HG02840 (cell line): ENCODE results near the gene NEDD9.

Experiments
- ATAC-seq: cut with Tn5 transposase; IDR thresholded peaks from one replicate; pipeline ENCODE4 v1.9.1; 2021; ENCODE audit warnings: mild to moderate bottlenecking, moderate library complexity, moderate number of reproducible peaks; ENCODE audit not compliant: unreplicated experiment, low FRiP score

NEDD9 gene

DNA sequence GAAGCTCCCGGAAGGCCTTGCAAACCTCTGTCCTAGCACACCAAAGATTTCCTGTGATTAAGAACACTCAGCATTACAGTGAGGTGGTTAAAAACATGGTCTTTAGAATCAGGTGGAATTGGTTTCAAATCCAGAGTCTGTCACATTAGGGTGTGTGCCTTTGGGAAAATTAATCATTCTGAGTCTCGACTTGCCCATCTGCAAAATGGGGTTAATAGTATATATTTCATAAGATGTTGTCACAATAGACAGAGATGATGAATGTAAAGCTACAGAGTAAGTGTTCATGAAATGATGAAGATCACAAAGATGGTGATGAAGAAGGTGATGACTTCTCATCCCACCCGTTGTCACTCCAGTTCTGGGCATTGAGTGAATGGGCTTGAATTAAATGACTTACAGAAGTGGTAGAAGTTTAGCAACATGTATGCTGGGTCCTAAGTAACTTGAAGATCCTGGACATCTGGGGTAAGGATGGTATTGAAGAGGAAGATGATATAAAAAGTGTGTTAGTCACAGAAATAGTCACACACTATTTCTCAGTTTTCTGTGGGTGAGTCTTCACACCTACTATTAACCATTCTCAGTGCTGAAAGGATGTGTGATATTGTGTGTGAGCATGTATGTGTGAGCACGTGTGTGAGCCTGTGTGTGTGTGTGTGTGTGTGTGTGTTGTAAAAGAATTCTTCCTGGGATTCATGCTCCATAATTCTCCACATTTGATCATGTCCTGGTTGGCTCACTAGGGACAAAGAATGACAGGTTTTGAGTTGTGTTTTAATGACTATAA lies 28.0 kb upstream of the NEDD9 start:
- ATAC-seq = no peak

DNA sequence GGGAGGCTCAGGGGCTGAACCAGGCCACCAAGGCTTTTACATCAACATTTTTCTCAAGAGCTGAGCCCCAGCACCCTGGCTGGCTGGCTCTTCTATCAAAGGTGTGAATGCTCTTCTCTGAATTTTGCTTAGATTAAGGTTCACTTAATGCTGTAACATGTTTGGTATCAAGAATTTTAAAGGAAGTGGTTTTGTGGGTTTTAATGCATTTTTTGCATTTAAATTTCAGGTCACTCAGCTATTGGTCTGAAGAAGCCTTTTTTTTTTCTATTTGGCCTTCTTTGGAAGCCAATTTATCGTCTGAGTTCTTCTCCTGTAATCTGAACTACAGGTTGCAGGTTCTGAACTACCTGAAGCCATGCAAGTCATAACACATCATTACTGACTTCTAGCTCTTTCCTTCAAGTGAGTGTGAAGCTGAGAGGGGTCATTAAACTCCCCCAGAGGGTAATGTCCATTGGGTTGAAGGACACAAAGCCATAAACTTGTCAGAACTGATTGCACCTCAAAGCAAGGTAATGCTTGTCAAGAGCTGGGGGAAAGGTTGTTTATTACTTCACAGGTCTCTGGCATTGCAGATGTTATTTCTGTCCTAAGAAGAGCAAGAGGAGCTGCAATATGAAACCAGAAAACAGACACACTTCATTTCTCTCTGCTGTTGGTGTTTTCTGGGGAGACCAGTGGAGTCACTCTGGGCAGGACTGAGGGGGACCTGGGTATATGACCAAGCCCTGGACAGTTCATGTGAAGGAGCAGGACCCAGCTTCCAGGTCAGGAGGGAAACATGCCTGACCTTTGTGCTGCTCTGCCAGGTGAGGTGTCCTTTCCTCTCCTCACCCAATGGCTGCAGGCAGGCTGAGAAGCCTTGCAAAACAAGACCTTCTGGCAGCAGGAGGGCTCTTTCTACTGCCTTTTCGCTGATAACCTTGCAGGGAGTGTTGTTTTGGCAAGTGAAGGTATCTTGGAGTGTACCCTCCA lies 26.1 kb upstream of the NEDD9 start:
- ATAC-seq = no peak

- no peak for ATAC-seq
Measured at GRCh38 chr6:11255610-11256009, 23.1 kb upstream of the NEDD9 start.

DNA sequence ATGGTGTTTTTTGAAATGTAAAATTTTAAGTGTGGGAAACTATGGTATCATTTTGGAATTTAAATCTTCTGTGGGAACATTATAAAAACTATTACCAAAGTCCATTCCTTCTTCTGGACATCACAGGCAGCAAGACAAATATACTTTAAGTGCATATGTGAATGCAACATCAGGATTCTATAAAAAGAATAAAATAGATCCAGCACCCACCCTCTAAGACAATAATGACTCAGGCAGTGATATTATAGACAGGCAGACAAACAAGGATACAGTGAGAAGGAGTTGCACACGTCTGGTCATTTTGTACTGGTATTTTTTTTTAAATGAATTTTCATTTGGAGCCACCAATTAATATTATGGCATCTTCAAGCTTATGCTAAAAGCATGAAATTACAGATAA lies 21.1 kb upstream of the NEDD9 start:
- no peak for ATAC-seq

GRCh38 chr6:11251553-11252360 lies 19.3 kb upstream of the NEDD9 start:
- no peak for ATAC-seq

GRCh38 chr6:11250108-11250507 lies 17.6 kb upstream of the NEDD9 start:
- no peak for ATAC-seq

- no peak for ATAC-seq
Measured at GRCh38 chr6:11248974-11249761, 16.7 kb upstream of the NEDD9 start.

GRCh38 chr6:11246722-11247121 lies 14.3 kb upstream of the NEDD9 start:
- ATAC-seq = no peak

- ATAC-seq = no peak
Measured at GRCh38 chr6:11245381-11246256, 13.2 kb upstream of the NEDD9 start.

- no peak for ATAC-seq
Measured at GRCh38 chr6:11244387-11245126, 12.1 kb upstream of the NEDD9 start.

DNA sequence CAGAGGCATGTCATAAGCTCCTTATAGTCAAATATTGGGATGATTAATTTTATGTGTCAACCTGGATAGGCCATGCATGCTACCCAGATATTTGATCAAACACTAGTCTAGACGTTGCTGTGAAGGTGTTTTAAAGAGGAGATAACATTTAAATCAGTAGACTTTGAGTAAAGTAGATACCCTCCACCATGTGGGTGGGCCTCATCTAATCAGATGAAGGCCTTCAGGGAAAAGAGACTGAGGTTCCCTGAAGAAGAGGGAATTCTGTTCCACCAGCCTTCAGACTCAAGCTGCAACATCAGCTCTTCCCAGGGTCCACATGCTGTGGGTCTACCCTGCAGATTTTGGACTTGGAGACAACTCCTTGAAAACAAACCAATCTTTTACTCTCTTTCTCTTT lies 11.4 kb upstream of the NEDD9 start:
- no peak for ATAC-seq

GRCh38 chr6:11242711-11243110 lies 10.2 kb upstream of the NEDD9 start:
- ATAC-seq = no peak

DNA sequence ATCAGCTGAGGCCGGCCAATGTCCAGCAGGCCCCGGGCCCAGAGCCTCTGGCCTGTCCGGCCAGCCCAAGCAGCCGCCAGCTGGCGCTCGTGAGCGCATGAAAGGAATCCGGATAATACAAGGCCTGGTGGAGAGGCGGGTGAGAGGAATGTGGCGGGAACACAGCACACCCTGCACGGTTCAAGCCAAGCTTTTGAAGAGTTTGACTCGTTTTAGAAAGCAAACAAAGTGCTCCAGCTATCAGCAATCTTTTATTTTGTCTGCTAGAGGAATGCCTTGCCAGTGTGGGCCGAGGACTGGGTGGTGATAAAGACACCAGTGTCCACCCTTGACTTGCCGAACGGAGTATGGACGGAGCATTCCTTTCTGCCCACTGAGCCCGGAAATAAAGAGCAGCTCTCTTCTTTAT lies 9.3 kb upstream of the NEDD9 start:
- ATAC-seq = no peak

GRCh38 chr6:11241154-11241792 lies 8.8 kb upstream of the NEDD9 start:
- ATAC-seq = no peak

DNA sequence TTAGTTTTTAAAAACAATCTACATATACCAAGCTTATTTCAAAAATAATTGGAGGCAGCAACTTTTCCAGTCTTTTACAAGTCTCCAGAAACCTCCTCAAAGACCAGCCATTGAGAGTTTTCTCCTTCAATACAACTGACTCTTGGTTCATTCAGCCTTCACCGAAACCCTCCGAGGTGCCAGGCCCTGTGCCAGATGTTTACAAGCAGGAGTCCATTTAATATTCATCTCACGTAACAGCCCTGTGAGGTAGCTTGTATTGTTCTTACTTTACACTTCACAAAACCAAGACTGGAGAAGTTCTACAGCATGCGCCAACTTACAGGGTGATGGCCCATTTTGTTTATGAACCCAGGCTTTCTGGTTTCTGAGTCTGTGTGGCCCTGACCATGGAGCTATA lies 5.5 kb upstream of the NEDD9 start:
- no peak for ATAC-seq

DNA sequence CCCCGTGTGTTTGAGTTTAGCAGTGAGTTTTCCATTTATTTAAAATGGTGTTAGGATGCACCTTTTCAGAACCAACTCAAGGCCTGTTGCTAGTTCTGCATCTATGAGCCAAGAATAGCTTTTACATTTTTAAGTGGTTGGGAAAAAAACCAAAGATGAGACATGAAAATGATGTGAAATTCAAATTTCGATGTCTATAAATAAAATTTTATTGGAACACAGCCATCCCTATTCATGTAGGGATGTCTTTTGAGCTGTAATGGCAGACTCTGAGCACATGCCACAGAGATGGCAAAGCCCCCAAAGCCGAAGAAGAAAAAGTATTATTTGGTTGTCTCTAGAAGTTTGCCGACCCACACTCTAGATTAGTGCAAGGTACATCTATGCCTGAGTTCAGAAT lies 5.0 kb upstream of the NEDD9 start:
- no peak for ATAC-seq

- ATAC-seq = no peak
Measured at GRCh38 chr6:11236915-11237314, 4.4 kb upstream of the NEDD9 start.
